Measurements from ENCODE around the gene SLC25A34.
A peak's percentile ranks its signal among the peaks of the same experiment; 100 is the strongest.

SLC25A34 gene

GRCh38 chr1:15758343-15758931 is 22.4 kb downstream of the SLC25A34 start, which contains the start of gene FBLIM1:
TSS of gene FBLIM1 (plus strand) at chr1:15758795. CDS start at chr1:15764984, 6,189 bp downstream.
- Histone ChIP-seq H3K4me1 (ENCODE audit: insufficient read depth, low read length) (peaks cover 34% of the 10 kb centered on the region), H3K9me3 (ENCODE audit: control insufficient read depth, insufficient read depth, low read length) (no peaks in the 10 kb centered on the region), H3K36me3 (ENCODE audit: insufficient read depth, low read length) (no peaks in the 10 kb centered on the region), H3K9ac (ENCODE audit: low read depth, low read length) (peak within 1 kb of the TSS; percentile 89)

GRCh38 chr1:15758953-15759661 is 23.0 kb downstream of the SLC25A34 start:
- H3K4me1 ChIP-seq (ENCODE audit: insufficient read depth, low read length), result peaks cover 34% of the 10 kb centered on the region
- H3K9ac ChIP-seq (ENCODE audit: low read depth, low read length), result peak overlapping the region; percentile 89
- no peaks in the 10 kb centered on the region for H3K9me3 ChIP-seq (ENCODE audit: control insufficient read depth, insufficient read depth, low read length)
- H3K36me3 ChIP-seq (ENCODE audit: insufficient read depth, low read length), result peaks cover 3% of the 10 kb centered on the region

- peaks cover 12% of the 10 kb centered on the region for H3K36me3 ChIP-seq (ENCODE audit: insufficient read depth, low read length)
- no peaks in the 10 kb centered on the region for H3K9me3 ChIP-seq (ENCODE audit: control insufficient read depth, insufficient read depth, low read length)
- H3K4me1 ChIP-seq (ENCODE audit: insufficient read depth, low read length), result peaks cover 29% of the 10 kb centered on the region
- H3K9ac ChIP-seq (ENCODE audit: low read depth, low read length), result peak overlapping the region; percentile 40
Measured at GRCh38 chr1:15760520-15761211, 24.6 kb downstream of the SLC25A34 start.

- H3K9me3 ChIP-seq (ENCODE audit: control insufficient read depth, insufficient read depth, low read length), result no peaks in the 10 kb centered on the region
- no peak overlapping the region for H3K9ac ChIP-seq (ENCODE audit: low read depth, low read length)
- H3K4me1 ChIP-seq (ENCODE audit: insufficient read depth, low read length), result peaks cover 22% of the 10 kb centered on the region
- peaks cover 13% of the 10 kb centered on the region for H3K36me3 ChIP-seq (ENCODE audit: insufficient read depth, low read length)
Measured at GRCh38 chr1:15761366-15762128, 25.5 kb downstream of the SLC25A34 start.

- H3K4me1 ChIP-seq (ENCODE audit: insufficient read depth, low read length), result peaks cover 12% of the 10 kb centered on the region
- H3K9me3 ChIP-seq (ENCODE audit: control insufficient read depth, insufficient read depth, low read length), result no peaks in the 10 kb centered on the region
- peaks cover 14% of the 10 kb centered on the region for H3K36me3 ChIP-seq (ENCODE audit: insufficient read depth, low read length)
- H3K9ac ChIP-seq (ENCODE audit: low read depth, low read length), result no peak overlapping the region
Measured at GRCh38 chr1:15762546-15762945, 26.5 kb downstream of the SLC25A34 start.

GRCh38 chr1:15764269-15764764 is 28.3 kb downstream of the SLC25A34 start:
- H3K36me3 ChIP-seq (ENCODE audit: insufficient read depth, low read length), result peaks cover 21% of the 10 kb centered on the region
- H3K9ac ChIP-seq (ENCODE audit: low read depth, low read length), result no peak overlapping the region
- H3K4me1 ChIP-seq (ENCODE audit: insufficient read depth, low read length), result peaks cover 8% of the 10 kb centered on the region; the same call in 1 of the 2 replicates
- no peaks in the 10 kb centered on the region for H3K9me3 ChIP-seq (ENCODE audit: control insufficient read depth, insufficient read depth, low read length)

GRCh38 chr1:15764890-15765289 is 28.8 kb downstream of the SLC25A34 start:
- Histone ChIP-seq H3K9ac (ENCODE audit: low read depth, low read length) (no peak overlapping the region), H3K4me1 (ENCODE audit: insufficient read depth, low read length) (peaks cover 8% of the 10 kb centered on the region; the same call in 1 of the 2 replicates), H3K9me3 (ENCODE audit: control insufficient read depth, insufficient read depth, low read length) (no peaks in the 10 kb centered on the region)

GRCh38 chr1:15765495-15766194 is 29.6 kb downstream of the SLC25A34 start:
- H3K9me3 ChIP-seq (ENCODE audit: control insufficient read depth, insufficient read depth, low read length), result no peaks in the 10 kb centered on the region
- peaks cover 8% of the 10 kb centered on the region; the same call in 1 of the 2 replicates for H3K4me1 ChIP-seq (ENCODE audit: insufficient read depth, low read length)
- peaks cover 25% of the 10 kb centered on the region for H3K36me3 ChIP-seq (ENCODE audit: insufficient read depth, low read length)
- no peak overlapping the region for H3K9ac ChIP-seq (ENCODE audit: low read depth, low read length)

More at GRCh38 chr1:15764890-15765289, 28.8 kb downstream of the SLC25A34 start:
- peaks cover 21% of the 10 kb centered on the region for H3K36me3 ChIP-seq (ENCODE audit: insufficient read depth, low read length)

- Histone ChIP-seq H3K9ac (ENCODE audit: low read depth, low read length) (no peak overlapping the region), H3K9me3 (ENCODE audit: control insufficient read depth, insufficient read depth, low read length) (no peaks in the 10 kb centered on the region), H3K36me3 (ENCODE audit: insufficient read depth, low read length) (peaks cover 42% of the 10 kb centered on the region), H3K4me1 (ENCODE audit: insufficient read depth, low read length) (no peaks in the 10 kb centered on the region)
Measured at GRCh38 chr1:15767941-15768340, 31.9 kb downstream of the SLC25A34 start.

- Histone ChIP-seq H3K36me3 (ENCODE audit: insufficient read depth, low read length) (peaks cover 42% of the 10 kb centered on the region), H3K4me1 (ENCODE audit: insufficient read depth, low read length) (no peaks in the 10 kb centered on the region), H3K9me3 (ENCODE audit: control insufficient read depth, insufficient read depth, low read length) (no peaks in the 10 kb centered on the region), H3K9ac (ENCODE audit: low read depth, low read length) (no peak overlapping the region)
Measured at GRCh38 chr1:15768388-15768787, 32.3 kb downstream of the SLC25A34 start.

- Histone ChIP-seq H3K4me1 (ENCODE audit: insufficient read depth, low read length) (no peaks in the 10 kb centered on the region), H3K9me3 (ENCODE audit: control insufficient read depth, insufficient read depth, low read length) (no peaks in the 10 kb centered on the region), H3K9ac (ENCODE audit: low read depth, low read length) (no peak overlapping the region), H3K36me3 (ENCODE audit: insufficient read depth, low read length) (peaks cover 42% of the 10 kb centered on the region)
Measured at GRCh38 chr1:15770313-15770962, 34.4 kb downstream of the SLC25A34 start.

GRCh38 chr1:15771836-15772515 is 35.9 kb downstream of the SLC25A34 start:
- Histone ChIP-seq H3K36me3 (ENCODE audit: insufficient read depth, low read length) (peaks cover 39% of the 10 kb centered on the region), H3K9ac (ENCODE audit: low read depth, low read length) (no peak overlapping the region), H3K9me3 (ENCODE audit: control insufficient read depth, insufficient read depth, low read length) (no peaks in the 10 kb centered on the region), H3K4me1 (ENCODE audit: insufficient read depth, low read length) (no peaks in the 10 kb centered on the region)

GRCh38 chr1:15775706-15776105 is 39.6 kb downstream of the SLC25A34 start:
- no peaks in the 10 kb centered on the region for H3K4me1 ChIP-seq (ENCODE audit: insufficient read depth, low read length)
- H3K9me3 ChIP-seq (ENCODE audit: control insufficient read depth, insufficient read depth, low read length), result no peaks in the 10 kb centered on the region
- H3K9ac ChIP-seq (ENCODE audit: low read depth, low read length), result no peak overlapping the region
- peaks cover 38% of the 10 kb centered on the region for H3K36me3 ChIP-seq (ENCODE audit: insufficient read depth, low read length)

All from ES-I3 (cell line).